Neural cell (in vitro differentiated cells): ENCODE measurements around the gene PRKCQ.

ENCODE experiments used
- EP300 ChIP-seq: fragments of 450-650 bp; conservative IDR thresholded peaks from 2 replicates; pipeline ENCODE4 v1.6.1; 2014; ENCODE audit warnings: antibody characterized with exemption, mild to moderate bottlenecking, moderate library complexity; ENCODE audit not compliant: poor library complexity, severe bottlenecking
- EZH2 ChIP-seq: fragments of 200-600, 300-800 bp; shearing (Covaris generic), sonication (generic); IDR thresholded peaks from 2 replicates; pipeline ENCODE4 v1.6.1; 2014; ENCODE audit warnings: antibody characterized with exemption, low read length, borderline replicate concordance, mild to moderate bottlenecking; ENCODE audit not compliant: insufficient read depth, poor library complexity, severe bottlenecking
- MXI1 ChIP-seq: fragments of 450-650 bp; conservative IDR thresholded peaks from 2 replicates; pipeline ENCODE4 v1.6.1; 2014; ENCODE audit warnings: antibody characterized with exemption, mild to moderate bottlenecking; ENCODE audit not compliant: poor library complexity, severe bottlenecking
- POLR2AphosphoS5 ChIP-seq: IDR thresholded peaks from 2 replicates; pipeline ENCODE4 v1.6.1; 2012
- RAD21 ChIP-seq: fragments of 450-650 bp; conservative IDR thresholded peaks from 2 replicates; pipeline ENCODE4 v1.6.1; 2014; ENCODE audit warnings: antibody characterized with exemption, mild to moderate bottlenecking, moderate library complexity
- TAF1 ChIP-seq: IDR thresholded peaks from 2 replicates; pipeline ENCODE4 v1.6.1; 2012; ENCODE audit warnings: low read depth
- TF ChIP-seq, protein P1 (sequence below): fragments of 450-650 bp; IDR thresholded peaks from 2 replicates; pipeline ENCODE4 v1.5.1; 2014; ENCODE audit warnings: antibody characterized with exemption, mild to moderate bottlenecking, moderate library complexity; ENCODE audit not compliant: poor library complexity, severe bottlenecking

DNA sequence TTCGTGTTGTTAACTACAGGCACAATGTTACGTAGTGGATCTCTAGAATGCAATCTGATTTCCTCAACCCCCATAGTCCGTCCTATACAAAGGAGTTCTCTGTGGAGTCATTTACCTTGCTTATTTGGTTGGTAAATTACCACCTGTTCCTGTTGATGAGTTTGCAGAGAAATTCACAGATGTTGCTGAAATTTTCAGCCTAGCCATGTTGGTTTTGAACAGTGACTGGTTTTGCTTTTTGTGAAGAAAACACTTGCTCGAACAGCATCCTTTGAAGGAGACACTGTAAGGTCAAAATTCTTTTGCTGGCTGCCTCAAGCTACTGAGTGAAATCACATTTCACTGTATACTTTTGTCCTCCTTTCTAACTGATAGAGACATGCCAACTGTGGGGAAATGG, 15.4 kb upstream of the PRKCQ start:
- TF ChIP-seq, protein P1, sequence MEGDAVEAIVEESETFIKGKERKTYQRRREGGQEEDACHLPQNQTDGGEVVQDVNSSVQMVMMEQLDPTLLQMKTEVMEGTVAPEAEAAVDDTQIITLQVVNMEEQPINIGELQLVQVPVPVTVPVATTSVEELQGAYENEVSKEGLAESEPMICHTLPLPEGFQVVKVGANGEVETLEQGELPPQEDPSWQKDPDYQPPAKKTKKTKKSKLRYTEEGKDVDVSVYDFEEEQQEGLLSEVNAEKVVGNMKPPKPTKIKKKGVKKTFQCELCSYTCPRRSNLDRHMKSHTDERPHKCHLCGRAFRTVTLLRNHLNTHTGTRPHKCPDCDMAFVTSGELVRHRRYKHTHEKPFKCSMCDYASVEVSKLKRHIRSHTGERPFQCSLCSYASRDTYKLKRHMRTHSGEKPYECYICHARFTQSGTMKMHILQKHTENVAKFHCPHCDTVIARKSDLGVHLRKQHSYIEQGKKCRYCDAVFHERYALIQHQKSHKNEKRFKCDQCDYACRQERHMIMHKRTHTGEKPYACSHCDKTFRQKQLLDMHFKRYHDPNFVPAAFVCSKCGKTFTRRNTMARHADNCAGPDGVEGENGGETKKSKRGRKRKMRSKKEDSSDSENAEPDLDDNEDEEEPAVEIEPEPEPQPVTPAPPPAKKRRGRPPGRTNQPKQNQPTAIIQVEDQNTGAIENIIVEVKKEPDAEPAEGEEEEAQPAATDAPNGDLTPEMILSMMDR = no peak
- no peak for TF ChIP-seq MXI1
- TF ChIP-seq POLR2AphosphoS5 = no peak
- no peak for TF ChIP-seq EP300
- TF ChIP-seq EZH2 = no peak
- TF ChIP-seq RAD21 = no peak
- no peak for TF ChIP-seq TAF1
